ENCODE measurements around the gene INTS12.
"Not testable (repeated sequence)": the region's sequence is repeated elsewhere in the genome, so short reads cannot be mapped to it uniquely, and the experiment has no call there.

DNA sequence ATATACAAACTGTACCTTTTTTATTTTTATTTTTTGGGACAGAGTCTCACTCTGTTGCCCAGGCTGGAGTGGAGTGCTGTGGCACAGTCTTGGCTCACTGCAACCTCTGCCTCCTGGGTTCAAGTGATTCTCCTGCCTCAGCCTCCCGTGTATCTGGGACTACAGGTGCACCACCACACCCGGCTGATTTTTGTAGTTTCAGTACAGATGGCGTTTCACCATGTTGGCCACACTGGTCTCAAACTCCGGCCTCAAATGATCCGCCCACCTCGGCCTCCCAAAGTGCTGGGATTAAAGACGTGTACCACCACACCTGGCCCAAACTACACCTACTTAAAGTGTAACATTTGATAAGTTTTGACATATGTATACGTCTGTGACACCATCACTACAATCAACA lies 12.7 kb downstream of the INTS12 start:
- not testable (repeated sequence) for TF ChIP-seq ZNF777 (tag by site-specific recombination; IDR thresholded peaks at IDR 0.05; ENCODE audit: borderline replicate concordance); ZBTB7A (tag by site-specific recombination; IDR thresholded peaks at IDR 0.05; ENCODE audit: low read depth); HOXA7 (CRISPR knock-in tag; IDR thresholded peaks at IDR 0.05; ENCODE audit: borderline replicate concordance)
- TF ChIP-seq, protein P1, sequence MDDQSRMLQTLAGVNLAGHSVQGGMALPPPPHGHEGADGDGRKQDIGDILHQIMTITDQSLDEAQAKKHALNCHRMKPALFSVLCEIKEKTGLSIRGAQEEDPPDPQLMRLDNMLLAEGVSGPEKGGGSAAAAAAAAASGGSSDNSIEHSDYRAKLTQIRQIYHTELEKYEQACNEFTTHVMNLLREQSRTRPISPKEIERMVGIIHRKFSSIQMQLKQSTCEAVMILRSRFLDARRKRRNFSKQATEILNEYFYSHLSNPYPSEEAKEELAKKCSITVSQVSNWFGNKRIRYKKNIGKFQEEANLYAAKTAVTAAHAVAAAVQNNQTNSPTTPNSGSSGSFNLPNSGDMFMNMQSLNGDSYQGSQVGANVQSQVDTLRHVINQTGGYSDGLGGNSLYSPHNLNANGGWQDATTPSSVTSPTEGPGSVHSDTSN (CRISPR knock-in tag; IDR thresholded peaks at IDR 0.05), result not testable (repeated sequence)
- TF ChIP-seq, protein P2, sequence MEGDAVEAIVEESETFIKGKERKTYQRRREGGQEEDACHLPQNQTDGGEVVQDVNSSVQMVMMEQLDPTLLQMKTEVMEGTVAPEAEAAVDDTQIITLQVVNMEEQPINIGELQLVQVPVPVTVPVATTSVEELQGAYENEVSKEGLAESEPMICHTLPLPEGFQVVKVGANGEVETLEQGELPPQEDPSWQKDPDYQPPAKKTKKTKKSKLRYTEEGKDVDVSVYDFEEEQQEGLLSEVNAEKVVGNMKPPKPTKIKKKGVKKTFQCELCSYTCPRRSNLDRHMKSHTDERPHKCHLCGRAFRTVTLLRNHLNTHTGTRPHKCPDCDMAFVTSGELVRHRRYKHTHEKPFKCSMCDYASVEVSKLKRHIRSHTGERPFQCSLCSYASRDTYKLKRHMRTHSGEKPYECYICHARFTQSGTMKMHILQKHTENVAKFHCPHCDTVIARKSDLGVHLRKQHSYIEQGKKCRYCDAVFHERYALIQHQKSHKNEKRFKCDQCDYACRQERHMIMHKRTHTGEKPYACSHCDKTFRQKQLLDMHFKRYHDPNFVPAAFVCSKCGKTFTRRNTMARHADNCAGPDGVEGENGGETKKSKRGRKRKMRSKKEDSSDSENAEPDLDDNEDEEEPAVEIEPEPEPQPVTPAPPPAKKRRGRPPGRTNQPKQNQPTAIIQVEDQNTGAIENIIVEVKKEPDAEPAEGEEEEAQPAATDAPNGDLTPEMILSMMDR (tag by site-specific recombination; IDR thresholded peaks at IDR 0.05), result not testable (repeated sequence)
- TF ChIP-seq, protein P3, sequence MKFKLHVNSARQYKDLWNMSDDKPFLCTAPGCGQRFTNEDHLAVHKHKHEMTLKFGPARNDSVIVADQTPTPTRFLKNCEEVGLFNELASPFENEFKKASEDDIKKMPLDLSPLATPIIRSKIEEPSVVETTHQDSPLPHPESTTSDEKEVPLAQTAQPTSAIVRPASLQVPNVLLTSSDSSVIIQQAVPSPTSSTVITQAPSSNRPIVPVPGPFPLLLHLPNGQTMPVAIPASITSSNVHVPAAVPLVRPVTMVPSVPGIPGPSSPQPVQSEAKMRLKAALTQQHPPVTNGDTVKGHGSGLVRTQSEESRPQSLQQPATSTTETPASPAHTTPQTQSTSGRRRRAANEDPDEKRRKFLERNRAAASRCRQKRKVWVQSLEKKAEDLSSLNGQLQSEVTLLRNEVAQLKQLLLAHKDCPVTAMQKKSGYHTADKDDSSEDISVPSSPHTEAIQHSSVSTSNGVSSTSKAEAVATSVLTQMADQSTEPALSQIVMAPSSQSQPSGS (tag by site-specific recombination; IDR thresholded peaks at IDR 0.05; ENCODE audit: low read depth), result not testable (repeated sequence)

Measured in HEK293 (cell line).